MM.1S (cell line): ENCODE measurements around the gene SCN4B.

ENCODE experiments used
- CTCF ChIP-seq: fragments of 300-600 bp; sonication (generic); IDR thresholded peaks from 2 replicates; pipeline ENCODE4 v1.5.1; 2016; ENCODE audit warnings: antibody characterized with exemption, low read length, mixed read lengths
- EZH2phosphoT487 ChIP-seq: fragments of 300-600 bp; sonication (generic); IDR thresholded peaks from 2 replicates; pipeline ENCODE4 v1.6.1; 2018; ENCODE audit warnings: antibody characterized with exemption, low read length

- TF ChIP-seq CTCF (peak; percentile 86), EZH2phosphoT487 (no peak)
Observed at GRCh38 chr11:118198370-118198769, 45.7 kb upstream of the SCN4B start.
